GM23248 (cell line): ENCODE data around the gene S1PR2. TPM values are rescaled to one million over a fixed set of nuclear protein-coding genes. Genes with fewer than 3 reads are reported as not detected.
"Not testable (repeated sequence)": the region's sequence is repeated elsewhere in the genome, so short reads cannot be mapped to it uniquely, and the experiment has no call there.

Experiments
- DNase-seq: peaks from one replicate; pipeline ENCODE4 v3.0.0-alpha.2; 2015
- H2AFZ ChIP-seq: fragments of 200-600 bp; sonication (generic); 2 replicates; pipeline ENCODE4 v1.6.1; 2016; ENCODE audit warnings: antibody characterized with exemption
- H3F3A ChIP-seq: fragments of 200-600 bp; sonication (generic); 2 replicates; pipeline ENCODE4 v1.6.1; 2016; ENCODE audit warnings: mild to moderate bottlenecking, antibody characterized with exemption, mixed run types; ENCODE audit not compliant: insufficient read depth
- H3K27ac ChIP-seq: fragments of 200-600 bp; sonication (generic); 2 replicates; pipeline ENCODE4 v1.5.1; 2016; ENCODE audit warnings: mild to moderate bottlenecking
- H3K27me3 ChIP-seq: fragments of 200-600 bp; sonication (generic); replicated peaks from 2 replicates; pipeline ENCODE4 v1.6.1; 2016; ENCODE audit warnings: mild to moderate bottlenecking; ENCODE audit not compliant: insufficient read depth
- H3K36me3 ChIP-seq: fragments of 200-600 bp; sonication (generic); 2 replicates; pipeline ENCODE4 v1.6.1; 2016; ENCODE audit warnings: low read depth, mild to moderate bottlenecking
- H3K4me1 ChIP-seq: fragments of 200-600 bp; sonication (generic); 2 replicates; pipeline ENCODE4 v1.6.1; 2016; ENCODE audit warnings: mild to moderate bottlenecking; ENCODE audit not compliant: insufficient read depth
- H3K4me2 ChIP-seq: fragments of 200-600 bp; sonication (generic); one replicate; pipeline ENCODE4 v1.6.1; 2016; ENCODE audit warnings: mild to moderate bottlenecking; ENCODE audit not compliant: unreplicated experiment
- H3K4me3 ChIP-seq: fragments of 200-600 bp; sonication (generic); 2 replicates; pipeline ENCODE4 v1.5.1; 2016; ENCODE audit warnings: mild to moderate bottlenecking
- H3K79me2 ChIP-seq: fragments of 200-600 bp; sonication (generic); 2 replicates; pipeline ENCODE4 v1.6.1; 2016; ENCODE audit warnings: mild to moderate bottlenecking; ENCODE audit not compliant: insufficient read depth
- H3K9ac ChIP-seq: fragments of 200-600 bp; sonication (generic); 2 replicates; pipeline ENCODE4 v1.6.1; 2016; ENCODE audit warnings: mild to moderate bottlenecking
- H3K9me2 ChIP-seq: fragments of 200-600 bp; sonication (generic); 2 replicates; pipeline ENCODE4 v1.6.1; 2016; ENCODE audit warnings: mixed run types, mild to moderate bottlenecking, moderate library complexity; ENCODE audit not compliant: insufficient read depth
- H3K9me3 ChIP-seq: fragments of 200-600 bp; sonication (generic); one replicate; pipeline ENCODE4 v1.6.1; 2017; ENCODE audit warnings: low read depth
- H4K20me1 ChIP-seq: fragments of 200-600 bp; sonication (generic); 2 replicates; pipeline ENCODE4 v1.6.0; 2016; ENCODE audit not compliant: insufficient read depth
- EZH2 ChIP-seq: fragments of 200-600 bp; sonication (generic); IDR thresholded peaks from 2 replicates; pipeline ENCODE4 v1.6.1; 2018; ENCODE audit warnings: antibody characterized with exemption, mild to moderate bottlenecking; ENCODE audit not compliant: insufficient read depth, poor library complexity, severe bottlenecking
- EZH2phosphoT487 ChIP-seq: fragments of 200-600 bp; sonication (generic); IDR thresholded peaks from 2 replicates; pipeline ENCODE4 v1.6.1; 2018; ENCODE audit warnings: antibody characterized with exemption, moderate library complexity, mild to moderate bottlenecking, low read depth; ENCODE audit not compliant: insufficient read depth
- WGBS, 2 experiments: methylation state at CpG; one replicate each; pipeline ENCODE4 v1.1.6; 2015 to 2017; ENCODE audit warnings: low lambda C conversion rate in 2 of 2, low coverage in 1 of 2; ENCODE audit errors: missing lambda C conversion rate in 2 of 2; 5-methylcytosine and 5-hydroxymethylcytosine counted together
- in situ Hi-C: fragments of 300-500 bp; cut with MboI; formaldehyde crosslinking; loops from 2 replicates; pipeline ENCODE4 v1.15.0; 2020
- polyA plus RNA-seq: library from polyadenylated mRNA; unstranded; fragments of >200 nt; fragmentation: Nextera tagmentation; extraction: Ambion mirVana; gene quantifications from 2 replicates; pipeline ENCODE4 v1.2.1, GENCODE V29; 2016
- total RNA-seq: library from RNA; depleted of rRNA; stranded (reverse); fragments of >200 nt; shearing (Covaris generic); gene quantifications from 2 replicates; pipeline ENCODE4 v1.2.3, GENCODE V29; 2014

The S1PR2 gene
- total and polyA plus RNA-seq, 2 experiments from 2014 or later, result 20.3 to 35.1 TPM

DNA sequence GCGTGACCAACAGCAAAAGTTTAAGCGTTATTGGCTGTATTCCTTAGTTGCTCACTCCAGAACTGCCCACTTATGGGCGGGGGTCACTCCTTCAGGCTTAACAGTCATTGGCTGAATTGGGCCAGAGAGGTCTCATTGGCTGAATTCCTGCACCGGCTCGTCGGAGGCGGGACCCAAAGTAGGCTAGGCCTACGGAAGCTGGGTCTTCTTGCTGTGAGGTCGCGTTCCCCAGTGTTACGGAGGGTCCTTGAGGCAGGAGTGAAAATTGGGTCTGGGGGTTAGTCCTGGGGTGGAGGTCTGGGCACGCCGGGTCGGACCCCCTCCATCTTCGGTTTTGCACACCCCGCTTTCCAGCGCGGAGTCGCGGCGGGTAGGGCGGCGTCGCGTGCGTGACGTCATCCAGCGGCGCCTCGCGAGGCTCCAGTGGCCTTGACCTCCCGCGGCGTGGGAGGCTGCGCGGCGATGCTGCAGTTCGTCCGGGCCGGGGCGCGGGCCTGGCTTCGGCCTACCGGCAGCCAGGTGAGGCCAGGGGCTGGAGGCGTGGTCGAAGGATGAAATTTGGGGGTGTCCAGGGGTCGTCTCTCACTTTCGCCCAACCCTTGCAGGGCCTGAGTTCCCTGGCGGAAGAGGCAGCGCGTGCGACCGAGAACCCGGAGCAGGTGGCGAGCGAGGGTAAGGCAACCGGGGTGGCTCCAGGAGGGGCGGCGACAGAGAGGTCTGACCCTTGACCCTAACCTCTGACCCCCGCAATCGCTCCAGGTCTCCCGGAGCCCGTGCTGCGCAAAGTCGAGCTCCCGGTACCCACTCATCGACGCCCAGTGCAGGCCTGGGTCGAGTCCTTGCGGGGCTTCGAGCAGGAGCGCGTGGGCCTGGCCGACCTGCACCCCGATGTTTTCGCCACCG lies 20.9 kb upstream of the S1PR2 start, which contains the start of gene MRPL4:
Gene MRPL4, plus strand, starts transcription at position 423 of the 903 bp plus-strand sequence. Its CDS starts 40 bp downstream, at position 463.
- no peaks in the 10 kb centered on the region for H3K36me3 ChIP-seq
- H3K9ac ChIP-seq, result peak within 1 kb of the TSS; percentile 87
- no peaks in the 10 kb centered on the region for H4K20me1 ChIP-seq
- in situ Hi-C loops, result no loop called here
- no peaks in the 10 kb centered on the region for H3K27me3 ChIP-seq
- no peak for TF ChIP-seq EZH2phosphoT487
- no peak for TF ChIP-seq EZH2
- H2AFZ ChIP-seq, result peak within 1 kb of the TSS; percentile 90
- no peaks in the 10 kb centered on the region for H3K9me2 ChIP-seq
- 0 to 1% methylated on average over 53 to 62 of the region's 77 CpGs for WGBS, 2 experiments
- no peaks in the 10 kb centered on the region for H3K9me3 ChIP-seq
- peak within 1 kb of the TSS; percentile 89 for H3K4me3 ChIP-seq
- peak within 1 kb of the TSS; percentile 90 for H3K4me2 ChIP-seq
- H3K79me2 ChIP-seq, result peaks cover 22% of the 10 kb centered on the region
- H3K4me1 ChIP-seq, result peaks cover 5% of the 10 kb centered on the region; the same call in 1 of the 2 replicates
- DNase-seq, result peak; percentile 100
- peak within 1 kb of the TSS; percentile 37 for H3K27ac ChIP-seq
- no peaks in the 10 kb centered on the region for H3F3A ChIP-seq

DNA sequence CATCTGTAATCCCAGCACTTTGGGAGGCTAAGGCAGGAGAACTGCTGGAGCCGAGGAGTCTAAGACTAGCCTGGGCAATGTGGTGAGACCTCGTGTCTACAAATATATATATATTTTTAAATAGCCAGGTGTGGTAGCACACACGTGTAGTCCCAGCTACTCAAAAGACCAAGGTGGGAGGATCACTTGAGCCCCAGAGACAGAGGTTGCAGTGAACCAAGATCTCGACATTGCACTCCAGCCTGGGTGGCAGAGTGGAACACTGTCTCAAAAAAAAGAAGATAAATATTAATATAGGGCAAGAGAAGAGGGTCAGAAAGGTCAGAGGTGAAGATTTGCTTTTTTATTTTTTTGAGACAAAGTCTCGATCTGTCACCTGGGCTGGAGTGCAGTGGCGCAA lies 15.4 kb upstream of the S1PR2 start:
- H3K9me3 ChIP-seq, result no peaks in the 10 kb centered on the region
- no peaks in the 10 kb centered on the region for H3K79me2 ChIP-seq
- H3K4me3 ChIP-seq, result no peak overlapping the region
- no peak overlapping the region for H2AFZ ChIP-seq
- 71 to 72% methylated on average over 6 of the region's 6 CpGs for WGBS, 2 experiments
- H3K27me3 ChIP-seq, result no peaks in the 10 kb centered on the region
- H3K4me1 ChIP-seq, result peaks cover 10% of the 10 kb centered on the region
- TF ChIP-seq EZH2phosphoT487 (no peak), EZH2 (no peak)
- in situ Hi-C loops, result loop anchor here (25.0 kb wide), 1 partner anchor 309 kb away; the partner anchor contains the start of gene OLFM2
- no peaks in the 10 kb centered on the region for H3K36me3 ChIP-seq
- no peaks in the 10 kb centered on the region for H4K20me1 ChIP-seq
- no peak overlapping the region for H3K9ac ChIP-seq
- H3K27ac ChIP-seq, result no peak overlapping the region
- H3F3A ChIP-seq, result no peaks in the 10 kb centered on the region
- DNase-seq, result no peak
- no peaks in the 10 kb centered on the region for H3K9me2 ChIP-seq
- no peak overlapping the region for H3K4me2 ChIP-seq

DNA sequence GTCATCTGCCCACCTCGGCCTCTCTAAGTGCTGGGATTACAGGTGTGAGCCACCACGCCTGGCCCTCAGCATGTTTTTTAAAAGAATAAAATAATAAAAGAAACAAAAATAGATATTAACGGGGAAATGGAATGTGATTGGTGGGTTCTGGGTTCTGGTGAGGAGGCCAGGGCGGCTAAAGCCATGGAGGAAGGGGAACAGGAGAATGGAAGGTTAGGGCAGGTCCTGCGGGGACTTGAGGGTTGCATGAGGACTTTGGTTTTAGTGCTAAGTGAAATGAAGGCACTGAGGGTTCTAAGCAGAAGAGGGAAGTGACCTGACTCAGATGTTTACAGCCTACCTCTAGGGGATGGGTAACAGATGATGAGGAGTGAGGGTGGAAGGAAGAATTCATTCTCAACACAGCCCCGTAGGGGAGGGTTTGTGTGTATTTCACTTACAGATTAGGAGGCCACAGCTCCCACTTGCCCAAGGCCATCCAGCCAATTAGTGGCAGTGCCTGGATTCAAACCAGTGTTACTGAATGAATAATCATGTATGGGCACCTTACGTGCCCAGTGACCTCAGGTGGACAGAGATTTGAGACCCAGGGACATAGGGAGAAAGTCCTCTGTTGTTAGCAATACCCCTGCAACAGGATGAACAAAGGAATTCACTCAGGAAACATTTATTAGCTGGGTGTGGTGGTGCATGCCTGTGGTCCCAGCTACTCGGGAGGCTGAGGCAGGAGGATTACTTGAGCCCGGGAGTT lies 14.2 kb upstream of the S1PR2 start:
- WGBS, 2 experiments, result 63 to 76% methylated on average over 9 of the region's 9 CpGs
- no peaks in the 10 kb centered on the region for H3K9me2 ChIP-seq
- H2AFZ ChIP-seq, result no peak overlapping the region
- H3K36me3 ChIP-seq, result no peaks in the 10 kb centered on the region
- no peak overlapping the region for H3K27ac ChIP-seq
- H3K27me3 ChIP-seq, result no peaks in the 10 kb centered on the region
- no peak overlapping the region for H3K4me3 ChIP-seq
- no peak for DNase-seq
- no peaks in the 10 kb centered on the region for H3F3A ChIP-seq
- TF ChIP-seq EZH2, result no peak
- TF ChIP-seq EZH2phosphoT487, result no peak
- no peaks in the 10 kb centered on the region for H4K20me1 ChIP-seq
- H3K79me2 ChIP-seq, result no peaks in the 10 kb centered on the region
- no peak overlapping the region for H3K4me2 ChIP-seq
- in situ Hi-C loops, result loop anchor here (25.0 kb wide), 1 partner anchor 308 kb away; the partner anchor contains the start of gene OLFM2
- H3K4me1 ChIP-seq, result peaks cover 10% of the 10 kb centered on the region
- H3K9ac ChIP-seq, result no peak overlapping the region
- no peaks in the 10 kb centered on the region for H3K9me3 ChIP-seq

DNA sequence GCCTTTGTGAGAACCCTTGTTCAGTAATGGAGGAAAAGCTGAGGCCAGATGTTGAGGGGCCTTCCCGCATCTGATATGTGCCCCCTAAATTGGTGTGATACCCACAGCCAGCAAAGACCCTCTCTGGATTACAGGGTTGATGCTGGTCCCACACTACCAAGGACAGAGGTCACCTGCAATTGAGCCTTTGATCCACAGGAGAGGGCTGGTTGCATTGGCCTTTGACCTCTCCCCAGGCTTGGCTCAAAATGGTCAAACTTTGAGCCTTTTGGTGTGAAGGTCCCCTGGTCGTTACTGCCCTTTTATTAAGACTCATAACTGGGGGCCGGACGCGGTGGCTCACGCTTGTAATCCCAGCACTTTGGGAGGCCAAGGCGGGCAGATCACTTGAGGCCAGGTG lies 12.5 kb upstream of the S1PR2 start:
- no peaks in the 10 kb centered on the region for H3K27me3 ChIP-seq
- DNase-seq, result no peak
- in situ Hi-C loops, result loop anchor here (25.0 kb wide), 1 partner anchor 306 kb away; the partner anchor contains the start of gene OLFM2
- no peaks in the 10 kb centered on the region for H4K20me1 ChIP-seq
- H3K27ac ChIP-seq, result no peak overlapping the region
- H3K4me2 ChIP-seq, result no peak overlapping the region
- WGBS, 2 experiments, result 80 to 85% methylated on average over 7 of the region's 7 CpGs
- no peak overlapping the region for H3K4me3 ChIP-seq
- H2AFZ ChIP-seq, result no peak overlapping the region
- no peak overlapping the region for H3K9ac ChIP-seq
- H3K36me3 ChIP-seq, result no peaks in the 10 kb centered on the region
- 0 out of 2 replicates have a peak, but pooled peaks cover 3% of the 10 kb centered on the region for H3F3A ChIP-seq
- H3K9me2 ChIP-seq, result no peaks in the 10 kb centered on the region
- H3K4me1 ChIP-seq, result peaks cover 10% of the 10 kb centered on the region
- no peaks in the 10 kb centered on the region for H3K79me2 ChIP-seq
- H3K9me3 ChIP-seq, result no peaks in the 10 kb centered on the region
- TF ChIP-seq EZH2 (no peak), EZH2phosphoT487 (no peak)

DNA sequence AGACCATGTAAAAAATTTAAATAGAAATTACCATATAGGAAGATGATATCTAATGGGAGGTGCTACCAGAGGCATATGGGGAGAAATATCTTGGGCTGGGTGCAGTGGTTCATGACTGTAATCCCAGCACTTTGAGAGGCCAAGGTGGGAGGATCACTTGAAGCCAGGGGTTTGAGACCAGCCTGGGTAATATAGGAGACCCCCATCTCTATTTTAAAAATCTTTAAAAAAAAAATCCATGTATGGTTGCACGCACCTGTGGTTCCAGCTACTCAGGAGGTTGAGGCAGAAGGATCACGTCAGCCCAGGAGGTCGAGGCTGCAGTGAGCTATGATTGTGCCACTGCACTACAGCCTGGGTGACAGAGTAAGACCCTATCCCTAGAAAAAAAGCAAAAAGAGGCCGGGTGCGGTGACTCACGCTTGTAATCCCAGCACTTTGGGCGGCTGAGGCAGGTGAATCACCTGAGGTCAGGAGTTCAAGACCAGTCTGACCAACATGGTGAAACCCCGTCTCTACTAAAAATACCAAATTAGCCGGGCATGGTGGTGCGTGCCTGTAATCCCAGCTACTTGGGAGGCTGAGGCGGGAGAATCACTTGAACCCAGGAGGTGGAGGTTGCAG lies 10.8 kb upstream of the S1PR2 start:
- not testable (repeated sequence) for H3K9me2 ChIP-seq, H4K20me1 ChIP-seq, H3K79me2 ChIP-seq, H3K4me2 ChIP-seq, H3K4me3 ChIP-seq, H3K27ac ChIP-seq, H3K9me3 ChIP-seq, H3K27me3 ChIP-seq, DNase-seq, H3K36me3 ChIP-seq, H2AFZ ChIP-seq, H3F3A ChIP-seq, H3K9ac ChIP-seq
- 90 to 95% methylated on average over 9 to 11 of the region's 11 CpGs for WGBS, 2 experiments
- H3K4me1 ChIP-seq, result peaks cover 20% of the 10 kb centered on the region
- in situ Hi-C loops, result loop anchor here (25.0 kb wide), 1 partner anchor 305 kb away; the partner anchor contains the start of gene OLFM2
